Measurements from ENCODE around the gene COL27A1. TPM values are rescaled to one million over a fixed set of nuclear protein-coding genes. Genes with fewer than 3 reads are reported as not detected.
A peak's percentile ranks its signal among the peaks of the same experiment; 100 is the strongest.

COL27A1 gene
- total and polyA plus RNA-seq, 12 donors = 3.0 to 99.8 (median 11.9) TPM

DNA sequence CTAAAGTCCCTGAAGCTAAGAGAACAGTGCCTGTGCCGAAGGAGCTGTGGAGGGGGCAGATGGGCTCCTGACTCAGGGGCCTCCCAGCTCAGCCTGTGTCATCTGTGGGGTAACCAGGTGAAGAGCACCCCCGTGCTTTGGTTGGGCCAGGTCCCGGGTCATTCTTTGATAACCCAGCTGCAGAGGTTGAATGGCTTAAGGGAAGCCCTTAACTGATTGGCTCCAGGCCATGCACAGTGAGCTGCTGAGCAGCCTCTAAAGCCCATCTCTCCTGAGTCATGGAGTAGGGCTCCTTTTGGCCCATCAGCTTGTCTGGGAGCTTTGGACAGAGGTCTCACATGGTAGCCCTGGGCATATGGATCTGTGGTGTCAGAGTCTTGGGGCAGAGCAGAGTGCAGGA is 28.7 kb downstream of the COL27A1 start:
- Histone ChIP-seq H3K4me1 (replicated peaks in 1 of 2) (peaks cover 3 to 16% of the 10 kb centered on the region in 2 donors), H3K36me3 (replicated peaks in 1 of 2) (no peaks in the 10 kb centered on the region), H3K4me3 (no peak overlapping the region), H3K27ac (peak overlapping the region in 1 of 5 donors; percentile 38), H3K9me3 (replicated peaks in 1 of 3) (no peaks in the 10 kb centered on the region), H3K27me3 (no peaks in the 10 kb centered on the region)
- TF ChIP-seq CTCF (IDR thresholded peaks at IDR 0.05) (no peak), POLR2A (IDR thresholded peaks at IDR 0.05) (no peak)
- intact Hi-C loops (cut with DNase I) = no loop called here
- 28 to 40% (median 32%) methylated on average over 2 to 3 of the region's 3 CpGs for WGBS, 4 donors
- DNase-seq = peak in 6 of 7 donors; percentile 72 to 78 (median 74)

- Histone ChIP-seq H3K9me3 (replicated peaks in 1 of 3) (no peaks in the 10 kb centered on the region), H3K36me3 (replicated peaks in 1 of 2) (no peaks in the 10 kb centered on the region), H3K27ac (no peak overlapping the region), H3K27me3 (no peaks in the 10 kb centered on the region), H3K4me3 (no peak overlapping the region), H3K4me1 (replicated peaks in 1 of 2) (peaks cover 0 to 12% of the 10 kb centered on the region in 2 donors)
- TF ChIP-seq CTCF (IDR thresholded peaks at IDR 0.05) (no peak), POLR2A (IDR thresholded peaks at IDR 0.05) (no peak)
- 90 to 100% (median 95%) methylated on average over 2 of the region's 2 CpGs for WGBS, 4 donors
- intact Hi-C loops (cut with DNase I) = no loop called here
- DNase-seq = no peak
Observed at GRCh38 chr9:114184866-114185265, 29.5 kb downstream of the COL27A1 start.

- no peak overlapping the region for H3K4me3 ChIP-seq
- WGBS, 4 donors = 83 to 89% (median 85%) methylated on average over 9 to 11 of the region's 11 CpGs
- no peak for TF ChIP-seq POLR2A (IDR thresholded peaks at IDR 0.05)
- TF ChIP-seq CTCF (IDR thresholded peaks at IDR 0.05) = no peak
- no peak for DNase-seq
- intact Hi-C loops (cut with DNase I) = no loop called here
- H3K4me1 ChIP-seq (replicated peaks in 1 of 2) = peaks cover 0 to 12% of the 10 kb centered on the region in 2 donors
- H3K9me3 ChIP-seq (replicated peaks in 1 of 3) = no peaks in the 10 kb centered on the region
- H3K27me3 ChIP-seq = no peaks in the 10 kb centered on the region
- H3K27ac ChIP-seq = no peak overlapping the region
- no peaks in the 10 kb centered on the region for H3K36me3 ChIP-seq (replicated peaks in 1 of 2)
Observed at GRCh38 chr9:114185570-114186490, 30.5 kb downstream of the COL27A1 start.

DNA sequence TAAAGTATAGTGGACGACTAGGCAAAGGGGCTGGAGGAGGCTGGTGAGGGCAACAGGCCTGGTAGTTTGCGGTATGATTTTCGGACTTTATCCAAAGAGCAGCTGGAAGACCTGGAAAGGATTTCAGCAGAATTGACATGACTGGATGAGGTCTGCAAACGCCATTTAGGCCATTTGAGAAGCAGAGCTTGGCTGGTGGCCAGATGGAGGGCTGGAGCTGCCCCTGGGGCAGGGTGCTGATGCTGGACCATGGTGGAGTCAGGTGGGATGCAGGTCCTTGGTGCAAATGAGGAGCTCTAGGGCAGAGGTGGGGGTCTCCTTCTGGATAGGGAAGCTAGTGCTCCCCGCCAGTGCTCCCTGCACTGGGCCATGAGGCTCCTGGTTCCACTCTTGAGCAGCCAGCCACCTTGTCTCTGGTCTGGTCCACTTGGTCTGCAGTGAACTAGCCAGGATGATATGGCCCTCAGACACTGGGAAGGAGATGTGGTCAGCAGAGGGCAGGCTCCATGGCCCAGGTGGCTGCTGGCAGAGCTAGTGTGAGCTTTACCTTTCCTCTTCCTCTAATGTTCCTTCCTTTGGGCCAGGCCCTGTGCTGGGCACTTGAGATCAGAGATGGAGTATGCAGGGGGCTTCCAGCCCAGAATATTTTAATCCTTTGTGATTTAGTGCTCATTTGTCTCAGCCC is 31.4 kb downstream of the COL27A1 start:
- intact Hi-C loops (cut with DNase I) = no loop called here
- Histone ChIP-seq H3K36me3 (replicated peaks in 1 of 2) (no peaks in the 10 kb centered on the region), H3K27me3 (no peaks in the 10 kb centered on the region), H3K4me3 (no peak overlapping the region), H3K27ac (no peak overlapping the region), H3K4me1 (replicated peaks in 1 of 2) (peaks cover 0 to 12% of the 10 kb centered on the region in 2 donors), H3K9me3 (replicated peaks in 1 of 3) (no peaks in the 10 kb centered on the region)
- DNase-seq = no peak
- 86 to 95% (median 89%) methylated on average over 4 to 5 of the region's 5 CpGs for WGBS, 4 donors
- TF ChIP-seq POLR2A (IDR thresholded peaks at IDR 0.05) (no peak), CTCF (IDR thresholded peaks at IDR 0.05) (no peak)

Data from adrenal gland (tissue), 12 donors.